GM12878 (cell line): ENCODE data around the gene CEP250. TPM values are rescaled to one million over a fixed set of nuclear protein-coding genes. Genes with fewer than 3 reads are reported as not detected.
"Not testable (repeated sequence)": the region's sequence is repeated elsewhere in the genome, so short reads cannot be mapped to it uniquely, and the experiment has no call there.

Source experiments
- ATAC-seq: fragments of 200-7000 bp; cut with Tn5 transposase; 3 replicates; pipeline ENCODE4 v1.9.1; 2020; ENCODE audit warnings: mild to moderate bottlenecking, moderate library complexity
- BruUV-seq: library from RNA; stranded (reverse); fragments of 400-500 nt; replicated peaks from 2 replicates; lab custom pipeline; 2021; lab: Mats Ljungman, UMichigan
- CTCF ChIA-PET: fragments of 300-600 bp; sonication (Branson Sonifier 250); formaldehyde crosslinking; extraction: SDS; loops from one replicate; lab custom pipeline; 2021; ENCODE audit warnings: inconsistent platforms; lab: Yijun Ruan, JAX
- POLR2A ChIA-PET: fragments of 350-600 bp; formaldehyde crosslinking; extraction: SDS; loops from one replicate; lab custom pipeline; 2021; ENCODE audit warnings: inconsistent platforms; lab: Charles Lee
- RAD21 ChIA-PET: fragments of 300-600 bp; sonication (Branson Sonifier 250); formaldehyde crosslinking; loops from one replicate; lab custom pipeline; 2023; ENCODE audit warnings: antibody characterized with exemption; ENCODE audit not compliant: unreplicated experiment; lab: Charles Lee
- SMC1A ChIA-PET: fragments of 300-600 bp; sonication (Branson Sonifier 250); formaldehyde crosslinking; loops from one replicate; lab custom pipeline; 2023; ENCODE audit not compliant: unreplicated experiment, uncharacterized antibody; lab: Charles Lee
- DNase-seq: peaks from one replicate; pipeline ENCODE4 v3.0.0-alpha.2; 2011; ENCODE audit warnings: low read depth, low spot score
- FAIRE-seq: peaks from 3 replicates; lab custom pipeline; 2011; peaks lifted over from hg19 to GRCh38; lab: Jason Lieb, UNC
- H2AFZ ChIP-seq: 2 replicates; pipeline ENCODE4 v1.6.0; 2011; ENCODE audit warnings: low read depth, low read length, control low read depth; ENCODE audit not compliant: control insufficient read depth
- H3K27ac ChIP-seq: 2 replicates; pipeline ENCODE4 v1.5.1; 2011; ENCODE audit warnings: control low read depth; ENCODE audit not compliant: control insufficient read depth, insufficient read depth
- H3K27me3 ChIP-seq, 2 experiments: replicated peaks in 1 of 2; 2 replicates each; pipeline versions ENCODE4 v1.6.0 to v1.6.1; 2011; ENCODE audit warnings: low read length in 1 of 2; ENCODE audit not compliant: control insufficient read depth in 2 of 2, insufficient read depth in 2 of 2
- H3K36me3 ChIP-seq, 2 experiments: 2 replicates each; pipeline ENCODE4 v1.5.1; 2011; ENCODE audit warnings: low read length in 1 of 2; ENCODE audit not compliant: control insufficient read depth in 2 of 2, insufficient read depth in 2 of 2
- H3K4me1 ChIP-seq: 2 replicates; pipeline ENCODE4 v1.6.1; 2011; ENCODE audit warnings: mild to moderate bottlenecking, low read length, moderate library complexity, mixed read lengths; ENCODE audit not compliant: control insufficient read depth, insufficient read depth
- H3K4me2 ChIP-seq: 2 replicates; pipeline ENCODE4 v1.6.0; 2011; ENCODE audit warnings: control low read depth; ENCODE audit not compliant: control insufficient read depth, insufficient read depth
- H3K4me3 ChIP-seq: fragments of 200-600 bp; sonication (generic); 2 replicates; pipeline ENCODE4 v1.5.1; 2016
- H3K79me2 ChIP-seq: 2 replicates; pipeline ENCODE4 v1.6.0; 2011; ENCODE audit warnings: low read length; ENCODE audit not compliant: control insufficient read depth, insufficient read depth
- H3K9ac ChIP-seq: 2 replicates; pipeline ENCODE4 v1.8.0; 2011; ENCODE audit warnings: low read length, control low read depth, mixed read lengths; ENCODE audit not compliant: control insufficient read depth, insufficient read depth
- H3K9me3 ChIP-seq: replicated peaks from 3 replicates; pipeline ENCODE4 v1.5.1; 2011; ENCODE audit warnings: mild to moderate bottlenecking, low read length; ENCODE audit not compliant: control insufficient read depth, insufficient read depth
- H4K20me1 ChIP-seq: 2 replicates; pipeline ENCODE4 v1.6.0; 2011; ENCODE audit not compliant: control insufficient read depth, insufficient read depth
- HDGF ChIP-seq: fragments of 450-650 bp; IDR thresholded peaks from 2 replicates; pipeline ENCODE4 v1.6.1; 2016; ENCODE audit warnings: antibody characterized with exemption
- SIN3A ChIP-seq: IDR thresholded peaks from 2 replicates; pipeline ENCODE4 v1.6.1; 2012; ENCODE audit warnings: low read depth, low read length, improper control_type of control experiment
- WGBS: methylation state at CpG from one replicate; pipeline ENCODE4 v1.1.6; 2016; ENCODE audit warnings: low lambda C conversion rate; ENCODE audit not compliant: insufficient replicate concordance, insufficient coverage; ENCODE audit errors: missing lambda C conversion rate; 5-methylcytosine and 5-hydroxymethylcytosine counted together
- in situ Hi-C: fragments of 300-500 bp; cut with MboI; formaldehyde crosslinking; loops from 9 replicates; pipeline ENCODE4 v1.14.3; 2018; ENCODE audit warnings: mixed read lengths
- intact Hi-C: fragments of 100-400 bp; cut with micrococcal nuclease; formaldehyde crosslinking; loops from one replicate; pipeline ENCODE4 v1.14.2; 2022; ENCODE audit not compliant: unreplicated experiment
- polyA plus RNA-seq, 11 experiments: library from polyadenylated mRNA; depleted of rRNA in 4 of 11; unstranded in 6 of 11; stranded (reverse) in 5 of 11; fragments of >200 nt; fragmentation: Nextera tagmentation in 4 of 11; fragmentation: Illumina TruSeq in 1 of 11; extraction: Ambion mirVana in 4 of 11; extraction: Trizol in 1 of 11; gene quantifications; 1 replicate in 1 of 11; 2 replicates in 10 of 11; pipeline versions ENCODE4 v1.2.1 to v1.2.3, GENCODE V29; 2011 to 2016; ENCODE audit warnings: inconsistent platforms in 2 of 11, missing spikeins in 2 of 11, low read depth in 1 of 11
- total RNA-seq, 4 experiments: library from RNA; depleted of rRNA in 3 of 4; stranded (reverse); fragments of >200 nt in 3 of 4; fragmentation: Illumina TruSeq in 1 of 4; extraction: Trizol in 1 of 4; gene quantifications; 2 replicates each; pipeline versions ENCODE4 v1.2.1 to v1.2.3, GENCODE V29; 2013 to 2021
- TF ChIP-seq, protein P1 (sequence below): fragments of 450-650 bp; IDR thresholded peaks from 2 replicates; pipeline ENCODE4 v1.6.1; 2018; ENCODE audit warnings: mild to moderate bottlenecking, low read depth, moderate library complexity; ENCODE audit not compliant: partially characterized antibody

Gene CEP250
- total and polyA plus RNA-seq, 10 of the 15 experiments (the other 5 are each of a cell fraction or from before 2014, with no cell fraction given) = 2.4 to 41.6 (median 25.7) TPM

DNA sequence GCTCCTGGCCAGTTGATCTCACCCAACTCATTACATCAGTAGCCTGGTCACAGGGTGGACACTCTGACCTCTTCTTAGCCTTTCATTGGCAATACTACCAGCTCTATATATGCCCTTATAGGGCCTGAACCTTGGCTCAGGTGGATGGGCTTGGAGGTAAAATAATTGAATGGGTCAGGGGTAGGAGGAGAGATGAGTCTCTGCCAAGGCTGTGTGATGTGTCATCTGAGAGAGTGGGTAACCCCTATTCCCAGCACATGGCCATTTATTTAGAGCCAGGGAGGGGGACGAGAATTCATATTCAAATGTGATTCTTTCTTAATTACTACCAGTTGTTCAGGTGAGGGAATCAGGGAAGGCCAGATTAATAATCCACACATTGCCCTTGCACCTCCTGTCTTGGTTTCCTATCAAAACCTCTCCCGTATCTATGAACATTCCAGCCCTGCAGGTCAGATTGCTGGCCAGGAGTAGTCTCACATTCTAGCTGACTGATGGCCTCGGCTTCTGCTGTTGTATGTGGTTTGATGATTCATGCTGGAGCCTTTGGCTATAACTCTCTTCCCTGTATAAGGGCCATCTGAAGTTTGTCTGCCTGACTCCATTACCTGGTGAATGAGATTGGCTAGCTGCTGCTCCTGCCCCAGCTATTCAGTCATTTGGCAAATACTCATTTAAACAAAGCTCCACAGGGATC is 60.7 kb downstream of the CEP250 start (continued):
- no peak for TF ChIP-seq SIN3A
- no peak for TF ChIP-seq HDGF
- TF ChIP-seq, all 136 proteins: peak for 0

DNA sequence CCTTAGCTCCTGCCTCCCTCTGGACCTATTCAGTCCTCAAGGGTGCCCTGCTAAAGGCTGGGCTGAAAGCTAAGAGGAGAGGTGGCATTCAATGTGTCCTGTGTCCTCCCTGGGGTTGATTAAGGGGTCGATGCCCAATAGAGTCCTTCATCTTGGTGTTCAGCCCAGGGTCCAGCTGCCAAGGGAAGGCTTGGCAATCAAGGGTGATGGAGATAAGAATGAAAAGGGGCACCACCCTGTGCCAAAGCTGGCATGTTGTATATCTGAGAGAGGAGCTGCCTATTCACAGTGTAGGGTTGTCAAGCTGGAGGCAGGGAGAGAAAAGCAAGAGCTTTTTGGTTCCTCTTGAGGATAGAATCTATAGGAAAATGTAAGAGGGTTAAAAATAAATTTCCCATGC is 61.7 kb downstream of the CEP250 start:
- FAIRE-seq (no peak), DNase-seq (no peak), ATAC-seq (no peak)
- POLR2A ChIA-PET = interaction anchor here (0.7 kb wide), 1 partner anchor 31 kb away, joined by 3 read pairs; no protein-coding TSS in a partner anchor
- no peaks in the 10 kb centered on the region for H3K27me3 ChIP-seq
- no peak overlapping the region for H2AFZ ChIP-seq
- no TSS peak for BruUV-seq
- TF ChIP-seq, protein P1, sequence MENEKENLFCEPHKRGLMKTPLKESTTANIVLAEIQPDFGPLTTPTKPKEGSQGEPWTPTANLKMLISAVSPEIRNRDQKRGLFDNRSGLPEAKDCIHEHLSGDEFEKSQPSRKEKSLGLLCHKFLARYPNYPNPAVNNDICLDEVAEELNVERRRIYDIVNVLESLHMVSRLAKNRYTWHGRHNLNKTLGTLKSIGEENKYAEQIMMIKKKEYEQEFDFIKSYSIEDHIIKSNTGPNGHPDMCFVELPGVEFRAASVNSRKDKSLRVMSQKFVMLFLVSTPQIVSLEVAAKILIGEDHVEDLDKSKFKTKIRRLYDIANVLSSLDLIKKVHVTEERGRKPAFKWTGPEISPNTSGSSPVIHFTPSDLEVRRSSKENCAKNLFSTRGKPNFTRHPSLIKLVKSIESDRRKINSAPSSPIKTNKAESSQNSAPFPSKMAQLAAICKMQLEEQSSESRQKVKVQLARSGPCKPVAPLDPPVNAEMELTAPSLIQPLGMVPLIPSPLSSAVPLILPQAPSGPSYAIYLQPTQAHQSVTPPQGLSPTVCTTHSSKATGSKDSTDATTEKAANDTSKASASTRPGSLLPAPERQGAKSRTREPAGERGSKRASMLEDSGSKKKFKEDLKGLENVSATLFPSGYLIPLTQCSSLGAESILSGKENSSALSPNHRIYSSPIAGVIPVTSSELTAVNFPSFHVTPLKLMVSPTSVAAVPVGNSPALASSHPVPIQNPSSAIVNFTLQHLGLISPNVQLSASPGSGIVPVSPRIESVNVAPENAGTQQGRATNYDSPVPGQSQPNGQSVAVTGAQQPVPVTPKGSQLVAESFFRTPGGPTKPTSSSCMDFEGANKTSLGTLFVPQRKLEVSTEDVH = no peak
- H4K20me1 ChIP-seq = no peaks in the 10 kb centered on the region
- H3K36me3 ChIP-seq = peaks cover 3 to 9% of the 10 kb centered on the region in 2 experiments
- CTCF ChIA-PET = interaction anchor here (0.7 to 1.6 kb wide), 2 partner anchors 54 to 476 kb away, joined by 4 read pairs; no protein-coding TSS in a partner anchor
- intact Hi-C loops = no loop called here
- H3K4me2 ChIP-seq = no peak overlapping the region
- RAD21 ChIA-PET = no interaction called here
- SMC1A ChIA-PET = no interaction called here
- no peak overlapping the region for H3K27ac ChIP-seq
- no peaks in the 10 kb centered on the region for H3K4me1 ChIP-seq
- H3K79me2 ChIP-seq = no peaks in the 10 kb centered on the region
- H3K4me3 ChIP-seq = no peak overlapping the region
- in situ Hi-C loops = no loop called here
- H3K9me3 ChIP-seq = no peaks in the 10 kb centered on the region
- WGBS = 87% methylated on average over 1 of the region's 1 CpG
- H3K9ac ChIP-seq = no peak overlapping the region

DNA sequence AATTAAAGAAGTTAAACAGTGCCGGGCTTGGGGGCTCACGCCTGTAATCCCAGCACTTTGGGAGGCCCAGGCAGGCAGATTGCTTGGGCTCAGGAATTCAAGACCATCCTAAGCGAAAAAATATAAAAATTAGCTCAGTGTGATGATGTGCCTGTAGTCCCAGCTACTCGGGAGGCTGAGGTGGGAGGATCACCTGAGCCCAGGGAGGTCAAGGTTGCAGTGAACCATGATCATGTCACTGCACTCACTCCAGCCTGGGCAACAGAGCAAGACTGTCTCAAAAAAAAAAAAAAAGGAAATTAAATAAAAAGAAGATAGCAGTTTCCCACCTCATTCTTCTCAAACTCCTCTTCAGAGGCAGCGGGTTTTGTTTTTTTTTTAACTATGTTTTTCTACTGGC is 62.4 kb downstream of the CEP250 start:
- H3K79me2 ChIP-seq, H3K4me3 ChIP-seq, BruUV-seq, H3K9ac ChIP-seq, H3K27ac ChIP-seq, DNase-seq, in situ Hi-C loops, H2AFZ ChIP-seq, H3K4me2 ChIP-seq, RAD21 ChIA-PET, FAIRE-seq, intact Hi-C loops, H4K20me1 ChIP-seq, H3K27me3 ChIP-seq, H3K36me3 ChIP-seq, ATAC-seq, H3K4me1 ChIP-seq, H3K9me3 ChIP-seq: not testable (repeated sequence)
- POLR2A ChIA-PET = interaction anchor here (0.7 kb wide), 1 partner anchor 31 kb away, joined by 3 read pairs; no protein-coding TSS in a partner anchor
- SMC1A ChIA-PET = interaction anchor here (0.7 kb wide), 1 partner anchor 27 kb away, joined by 3 read pairs; no protein-coding TSS in a partner anchor
- CTCF ChIA-PET = interaction anchor here (0.6 to 0.7 kb wide), 2 partner anchors 476 to 751 kb away, joined by 3 to 4 read pairs; no protein-coding TSS in a partner anchor
- WGBS = 80% methylated on average over 5 of the region's 5 CpGs
